Fibroblast of skin of abdomen (primary cell): ENCODE data around the gene RHBDL3.
A peak's percentile ranks its signal among the peaks of the same experiment; 100 is the strongest.
"Not testable (repeated sequence)": the region's sequence is repeated elsewhere in the genome, so short reads cannot be mapped to it uniquely, and the experiment has no call there.

Source experiments
- DNase-seq: peaks from one replicate; pipeline ENCODE4 v3.0.0-alpha.2; 2013

Gene RHBDL3

GRCh38 chr17:32292094-32292493, 26.5 kb downstream of the RHBDL3 start:
- no peak for DNase-seq

- DNase-seq: no peak
Observed at GRCh38 chr17:32297424-32297823, 31.8 kb downstream of the RHBDL3 start.

GRCh38 chr17:32297860-32298259, 32.2 kb downstream of the RHBDL3 start:
- DNase-seq: no peak

GRCh38 chr17:32298298-32298697, 32.7 kb downstream of the RHBDL3 start:
- DNase-seq: no peak

GRCh38 chr17:32298721-32299579, 33.3 kb downstream of the RHBDL3 start:
- no peak for DNase-seq

GRCh38 chr17:32299580-32300164, 34.0 kb downstream of the RHBDL3 start:
- no peak for DNase-seq

GRCh38 chr17:32302037-32302436, 36.4 kb downstream of the RHBDL3 start:
- no peak for DNase-seq

GRCh38 chr17:32302860-32303649, 37.4 kb downstream of the RHBDL3 start:
- no peak for DNase-seq

- no peak for DNase-seq
Observed at GRCh38 chr17:32303781-32304288, 38.2 kb downstream of the RHBDL3 start.

- no peak for DNase-seq
Observed at GRCh38 chr17:32305049-32305448, 39.4 kb downstream of the RHBDL3 start.

- DNase-seq: no peak
Observed at GRCh38 chr17:32307658-32308057, 42.0 kb downstream of the RHBDL3 start.

GRCh38 chr17:32311028-32311536, 45.5 kb downstream of the RHBDL3 start:
- no peak for DNase-seq

GRCh38 chr17:32314636-32315035, 49.0 kb downstream of the RHBDL3 start:
- no peak for DNase-seq

- no peak for DNase-seq
Observed at GRCh38 chr17:32315171-32315570, 49.5 kb downstream of the RHBDL3 start.

GRCh38 chr17:32316653-32317052, 51.0 kb downstream of the RHBDL3 start:
- not testable (repeated sequence) for DNase-seq

GRCh38 chr17:32317353-32317752, 51.7 kb downstream of the RHBDL3 start:
- no peak for DNase-seq

- DNase-seq: no peak
Observed at GRCh38 chr17:32318071-32318470, 52.4 kb downstream of the RHBDL3 start.

- DNase-seq: peak; percentile 43
Observed at GRCh38 chr17:32319548-32319905, 53.9 kb downstream of the RHBDL3 start.

GRCh38 chr17:32320080-32320479, 54.4 kb downstream of the RHBDL3 start:
- not testable (repeated sequence) for DNase-seq

- DNase-seq: no peak
Observed at GRCh38 chr17:32320847-32321246, 55.2 kb downstream of the RHBDL3 start.

GRCh38 chr17:32323046-32323445, 57.4 kb downstream of the RHBDL3 start:
- no peak for DNase-seq

- no peak for DNase-seq
Observed at GRCh38 chr17:32323811-32324491, 58.3 kb downstream of the RHBDL3 start.
